Gastrocnemius medialis (tissue), 4 donors: ENCODE results near the gene NGRN. TPM values are rescaled to one million over a fixed set of nuclear protein-coding genes. Genes with fewer than 3 reads are reported as not detected.

Experiments
- ATAC-seq, 2 donors: fragments of 150-250 bp; one replicate each; pipeline ENCODE4 v1.9.1; 2016
- DNase-seq, 2 donors: peaks; one replicate each; pipeline ENCODE4 v3.0.0-alpha.2; 2019
- H3K27ac ChIP-seq, 4 donors: fragments of 200-600 bp; sonication (generic); 1 replicate in 1 of 4; 2 replicates in 3 of 4; pipeline ENCODE4 v1.5.1; 2016 to 2018; ENCODE audit warnings: mild to moderate bottlenecking in 2 of 4, moderate library complexity in 1 of 4
- H3K27me3 ChIP-seq, 3 donors: fragments of 200-600 bp; sonication (generic) in 2 of 3; 1 replicate in 1 of 3; 2 replicates in 2 of 3; pipeline versions ENCODE4 v1.5.1 to v1.6.0; 2016 to 2019; ENCODE audit warnings: mild to moderate bottlenecking in 1 of 3, moderate library complexity in 1 of 3
- H3K36me3 ChIP-seq, 2 donors: fragments of 200-600 bp; sonication (generic) in 1 of 2; one replicate each; pipeline ENCODE4 v1.5.1; 2017 to 2018
- H3K4me1 ChIP-seq, 2 donors: fragments of 200-600 bp; sonication (generic) in 1 of 2; one replicate each; pipeline ENCODE4 v1.5.1; 2016 to 2017; ENCODE audit warnings: mild to moderate bottlenecking in 2 of 2
- H3K4me3 ChIP-seq, 4 donors: fragments of 200-600 bp; sonication (generic) in 3 of 4; 1 replicate in 1 of 4; 2 replicates in 3 of 4; pipeline ENCODE4 v1.5.1; 2016 to 2019; ENCODE audit warnings: mild to moderate bottlenecking in 2 of 4
- H3K9me3 ChIP-seq, 3 donors: fragments of 200-600 bp; sonication (generic) in 2 of 3; 1 replicate in 1 of 3; 2 replicates in 2 of 3; pipeline ENCODE4 v1.5.1; 2016 to 2019
- POLR2A ChIP-seq, 2 donors: fragments of 450-650 bp; IDR thresholded peaks; one replicate each; pipeline ENCODE4 v1.6.1; 2017; ENCODE audit warnings: antibody characterized with exemption in 2 of 2, mild to moderate bottlenecking in 2 of 2, moderate library complexity in 2 of 2
- in situ Hi-C, 4 donors: fragments of 200-750 bp; cut with MboI; loops; one replicate each; pipeline versions ENCODE4 v1.15.0 to v1.8.0; 2017; ENCODE audit warnings: low sequenced_read_pairs in 4 of 4
- intact Hi-C: fragments of 100-400 bp; cut with DNase I; formaldehyde crosslinking; loops from one replicate; pipeline ENCODE4 v1.15.1; 2023; ENCODE audit warnings: low total_unique reads
- total RNA-seq, 4 donors: library from RNA; depleted of rRNA; stranded (reverse); fragments of >200 nt; gene quantifications; one replicate each; pipeline versions ENCODE4 v1.1.0 to v1.2.3, GENCODE V29; 2016
- TF ChIP-seq, protein P1 (sequence below), 5 experiments: fragments of 450-650 bp in 3 of 5; fragments of 200-600 bp in 2 of 5; sonication (generic) in 2 of 5; IDR thresholded peaks in 4 of 5; conservative IDR thresholded peaks in 1 of 5; 1 replicate in 4 of 5; 2 replicates in 1 of 5; pipeline ENCODE4 v1.5.1; 2016 to 2019; ENCODE audit warnings: antibody characterized with exemption in 5 of 5, mild to moderate bottlenecking in 3 of 5, moderate library complexity in 3 of 5

The NGRN gene
- total RNA-seq, 4 donors from 2014 or later = 160 to 323 (median 274) TPM

DNA sequence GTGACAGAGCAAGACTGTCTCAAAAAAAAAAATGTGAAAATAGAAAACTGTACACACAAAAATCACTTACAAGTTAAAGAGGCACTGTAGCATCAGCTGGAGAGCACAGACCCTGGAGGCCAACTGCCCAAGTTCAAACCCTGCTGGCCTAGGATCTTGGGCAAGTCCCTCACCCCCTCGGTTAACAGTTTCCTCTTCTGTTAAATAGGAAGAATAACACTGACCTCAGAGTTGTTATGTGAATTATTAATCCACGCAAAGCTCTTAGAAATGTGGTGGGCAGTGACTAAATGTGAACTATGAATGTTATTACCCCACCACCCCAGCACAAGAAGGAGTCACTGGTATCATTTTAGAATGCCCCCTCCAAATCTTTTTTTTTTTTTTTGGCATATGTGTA lies 42.9 kb upstream of the NGRN start:
- intact Hi-C loops (loop anchor here (10.0 kb wide), 1 partner anchor 458 kb away; no protein-coding TSS in a partner anchor), in situ Hi-C loops (loop anchor here in 1 of 4 donors (25.0 kb wide), 1 partner anchor 310 kb away; the partner anchor contains the start of gene ARPIN)
- no peaks in the 10 kb centered on the region for H3K27me3 ChIP-seq
- no peak for ATAC-seq
- H3K27ac ChIP-seq = no peak overlapping the region
- no peak for TF ChIP-seq POLR2A (IDR thresholded peaks at IDR 0.05)
- TF ChIP-seq, protein P1, sequence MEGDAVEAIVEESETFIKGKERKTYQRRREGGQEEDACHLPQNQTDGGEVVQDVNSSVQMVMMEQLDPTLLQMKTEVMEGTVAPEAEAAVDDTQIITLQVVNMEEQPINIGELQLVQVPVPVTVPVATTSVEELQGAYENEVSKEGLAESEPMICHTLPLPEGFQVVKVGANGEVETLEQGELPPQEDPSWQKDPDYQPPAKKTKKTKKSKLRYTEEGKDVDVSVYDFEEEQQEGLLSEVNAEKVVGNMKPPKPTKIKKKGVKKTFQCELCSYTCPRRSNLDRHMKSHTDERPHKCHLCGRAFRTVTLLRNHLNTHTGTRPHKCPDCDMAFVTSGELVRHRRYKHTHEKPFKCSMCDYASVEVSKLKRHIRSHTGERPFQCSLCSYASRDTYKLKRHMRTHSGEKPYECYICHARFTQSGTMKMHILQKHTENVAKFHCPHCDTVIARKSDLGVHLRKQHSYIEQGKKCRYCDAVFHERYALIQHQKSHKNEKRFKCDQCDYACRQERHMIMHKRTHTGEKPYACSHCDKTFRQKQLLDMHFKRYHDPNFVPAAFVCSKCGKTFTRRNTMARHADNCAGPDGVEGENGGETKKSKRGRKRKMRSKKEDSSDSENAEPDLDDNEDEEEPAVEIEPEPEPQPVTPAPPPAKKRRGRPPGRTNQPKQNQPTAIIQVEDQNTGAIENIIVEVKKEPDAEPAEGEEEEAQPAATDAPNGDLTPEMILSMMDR (IDR thresholded peaks at IDR 0.05 in 4 of 5, conservative IDR thresholded peaks at IDR 0.05 in 1 of 5) = no peak
- no peak overlapping the region for H3K4me3 ChIP-seq
- no peaks in the 10 kb centered on the region for H3K9me3 ChIP-seq
- H3K36me3 ChIP-seq = peaks cover 0 to 28% of the 10 kb centered on the region in 2 donors
- peaks cover 6 to 9% of the 10 kb centered on the region in 2 donors for H3K4me1 ChIP-seq
- DNase-seq = no peak

DNA sequence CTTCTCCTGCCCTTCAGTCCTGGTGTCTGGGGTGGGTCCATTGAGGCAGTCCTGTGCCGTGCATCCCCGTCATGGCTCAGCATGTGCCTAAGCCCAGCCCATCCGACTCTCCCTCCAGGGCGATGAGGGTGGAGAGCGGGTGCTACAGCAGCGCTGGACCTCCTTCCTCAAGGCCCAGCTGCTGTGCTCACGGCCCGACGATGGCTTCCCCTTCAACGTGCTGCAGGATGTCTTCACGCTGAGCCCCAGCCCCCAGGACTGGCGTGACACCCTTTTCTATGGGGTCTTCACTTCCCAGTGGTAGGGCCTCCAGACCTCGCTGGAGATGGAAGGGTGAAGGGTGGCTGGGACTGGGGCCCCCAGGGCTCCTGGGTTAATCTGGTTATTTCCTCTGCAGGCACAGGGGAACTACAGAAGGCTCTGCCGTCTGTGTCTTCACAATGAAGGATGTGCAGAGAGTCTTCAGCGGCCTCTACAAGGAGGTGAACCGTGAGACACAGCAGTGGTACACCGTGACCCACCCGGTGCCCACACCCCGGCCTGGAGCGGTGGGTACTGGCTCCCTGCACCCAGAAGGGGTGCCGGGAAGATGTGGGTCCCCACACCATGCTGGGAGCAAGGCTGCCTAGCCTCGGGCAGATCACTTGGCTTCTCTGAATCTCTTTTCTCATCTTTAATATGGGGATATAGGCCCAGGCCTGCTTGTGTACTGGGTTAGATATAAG lies 41.9 kb upstream of the NGRN start:
- intact Hi-C loops (loop anchor here (10.0 kb wide), 1 partner anchor 459 kb away; no protein-coding TSS in a partner anchor), in situ Hi-C loops (loop anchor here in 1 of 4 donors (25.0 kb wide), 1 partner anchor 311 kb away; the partner anchor contains the start of gene ARPIN)
- no peak for ATAC-seq
- Histone ChIP-seq H3K9me3 (no peaks in the 10 kb centered on the region), H3K27ac (no peak overlapping the region), H3K36me3 (peaks cover 0 to 37% of the 10 kb centered on the region in 2 donors), H3K27me3 (no peaks in the 10 kb centered on the region), H3K4me3 (no peak overlapping the region), H3K4me1 (peaks cover 6 to 9% of the 10 kb centered on the region in 2 donors)
- DNase-seq = no peak
- TF ChIP-seq POLR2A (IDR thresholded peaks at IDR 0.05) = no peak
- TF ChIP-seq, protein P1 (IDR thresholded peaks at IDR 0.05 in 4 of 5, conservative IDR thresholded peaks at IDR 0.05 in 1 of 5) = no peak

GRCh38 chr15:90225047-90225446 lies 40.4 kb upstream of the NGRN start:
- Histone ChIP-seq H3K9me3 (no peaks in the 10 kb centered on the region), H3K36me3 (peaks cover 0 to 50% of the 10 kb centered on the region in 2 donors), H3K27ac (no peak overlapping the region), H3K4me3 (no peak overlapping the region), H3K4me1 (peaks cover 9 to 11% of the 10 kb centered on the region in 2 donors), H3K27me3 (no peaks in the 10 kb centered on the region)
- DNase-seq (no peak), ATAC-seq (no peak)
- TF ChIP-seq, protein P1 (IDR thresholded peaks at IDR 0.05 in 4 of 5, conservative IDR thresholded peaks at IDR 0.05 in 1 of 5) = no peak
- TF ChIP-seq POLR2A (IDR thresholded peaks at IDR 0.05) = no peak
- intact Hi-C loops (loop anchor here (10.0 kb wide), 1 partner anchor 460 kb away; no protein-coding TSS in a partner anchor), in situ Hi-C loops (no loop called here)

DNA sequence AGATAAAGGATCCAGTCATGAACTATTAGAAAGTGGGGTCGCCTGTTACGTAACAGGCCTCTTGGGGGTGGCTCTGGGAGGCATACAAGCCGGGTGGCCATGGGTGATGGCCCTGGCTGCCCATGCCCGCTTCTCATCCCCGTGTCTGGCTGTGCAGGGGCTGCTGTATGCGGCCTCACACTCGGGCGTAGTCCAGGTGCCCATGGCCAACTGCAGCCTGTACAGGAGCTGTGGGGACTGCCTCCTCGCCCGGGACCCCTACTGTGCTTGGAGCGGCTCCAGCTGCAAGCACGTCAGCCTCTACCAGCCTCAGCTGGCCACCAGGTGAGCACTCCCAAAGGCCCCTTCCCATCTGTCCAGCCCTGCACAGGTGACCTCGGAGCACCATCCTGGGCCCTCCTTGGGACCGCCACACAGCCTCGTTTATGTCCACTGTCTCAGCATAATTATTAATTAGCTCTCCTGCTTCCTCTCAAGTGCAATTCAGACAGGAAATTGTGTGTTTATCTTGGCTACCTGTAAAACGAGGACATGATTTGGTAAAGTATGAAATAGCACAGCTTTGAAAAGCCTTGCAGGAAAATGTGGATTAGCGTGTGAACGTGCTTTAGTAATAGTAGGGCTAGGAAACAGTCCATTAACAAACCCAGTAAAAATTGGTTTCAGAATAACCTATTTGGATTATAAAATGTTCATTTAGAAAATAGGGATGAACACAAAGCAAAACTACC lies 39.8 kb upstream of the NGRN start:
- intact Hi-C loops (loop anchor here (10.0 kb wide), 1 partner anchor 461 kb away; no protein-coding TSS in a partner anchor), in situ Hi-C loops (no loop called here)
- peaks cover 14 to 18% of the 10 kb centered on the region in 2 donors for H3K4me1 ChIP-seq
- H3K27ac ChIP-seq = no peak overlapping the region
- H3K27me3 ChIP-seq = no peaks in the 10 kb centered on the region
- H3K9me3 ChIP-seq = no peaks in the 10 kb centered on the region
- ATAC-seq (no peak), DNase-seq (no peak)
- H3K4me3 ChIP-seq = no peak overlapping the region
- H3K36me3 ChIP-seq = peaks cover 0 to 56% of the 10 kb centered on the region in 2 donors
- TF ChIP-seq, protein P1 (IDR thresholded peaks at IDR 0.05 in 4 of 5, conservative IDR thresholded peaks at IDR 0.05 in 1 of 5) = no peak
- TF ChIP-seq POLR2A (IDR thresholded peaks at IDR 0.05) = no peak
